Trophoblast cell (in vitro differentiated cells and primary cell): ENCODE results near the gene TMEM11.
"Not testable (repeated sequence)": the region's sequence is repeated elsewhere in the genome, so short reads cannot be mapped to it uniquely, and the experiment has no call there.

ENCODE experiments used
- DNase-seq, 2 donors: peaks; one replicate each; pipeline ENCODE4 v3.0.0-alpha.2; 2016
- H2AFZ ChIP-seq: 2 replicates; pipeline ENCODE4 v1.6.1; 2013; ENCODE audit warnings: low read length, moderate library complexity, mild to moderate bottlenecking; ENCODE audit not compliant: insufficient read depth, poor library complexity
- H2AK5ac ChIP-seq: 2 replicates; pipeline ENCODE4 v1.6.1; 2013; ENCODE audit warnings: mild to moderate bottlenecking, low read length
- H2BK120ac ChIP-seq: 2 replicates; pipeline ENCODE4 v1.6.1; 2013; ENCODE audit warnings: low read length, mild to moderate bottlenecking, moderate library complexity; ENCODE audit not compliant: insufficient read depth, poor library complexity
- H2BK12ac ChIP-seq: 2 replicates; pipeline ENCODE4 v1.6.1; 2013; ENCODE audit warnings: mild to moderate bottlenecking, low read length, moderate library complexity
- H2BK5ac ChIP-seq: 2 replicates; pipeline ENCODE4 v1.6.1; 2013; ENCODE audit warnings: low read length, low read depth, moderate library complexity, mild to moderate bottlenecking; ENCODE audit not compliant: poor library complexity
- H3K14ac ChIP-seq: 2 replicates; pipeline ENCODE4 v1.6.1; 2013; ENCODE audit warnings: mild to moderate bottlenecking, low read length
- H3K18ac ChIP-seq: 2 replicates; pipeline ENCODE4 v1.6.1; 2013; ENCODE audit warnings: mild to moderate bottlenecking, low read length
- H3K23ac ChIP-seq: 2 replicates; pipeline ENCODE4 v1.6.1; 2013; ENCODE audit warnings: low read length
- H3K27ac ChIP-seq: 2 replicates; pipeline ENCODE4 v1.5.1; 2013; ENCODE audit warnings: low read depth, mild to moderate bottlenecking, inconsistent platforms, low read length, moderate library complexity
- H3K27me3 ChIP-seq: 2 replicates; pipeline ENCODE4 v1.6.1; 2013; ENCODE audit warnings: inconsistent platforms, mild to moderate bottlenecking, low read length, moderate library complexity; ENCODE audit not compliant: insufficient read depth
- H3K36me3 ChIP-seq, 2 experiments: 1 replicate in 1 of 2; 2 replicates in 1 of 2; pipeline ENCODE4 v1.6.1; 2013; ENCODE audit warnings: low read length in 2 of 2, mild to moderate bottlenecking in 2 of 2, moderate library complexity in 1 of 2; ENCODE audit not compliant: insufficient read depth in 2 of 2, control insufficient read depth in 1 of 2
- H3K4ac ChIP-seq: 2 replicates; pipeline ENCODE4 v1.6.1; 2013; ENCODE audit warnings: low read depth, mild to moderate bottlenecking, low read length, moderate library complexity
- H3K4me1 ChIP-seq, 2 experiments: 1 replicate in 1 of 2; 2 replicates in 1 of 2; pipeline ENCODE4 v1.6.1; 2013; ENCODE audit warnings: low read length in 2 of 2, mild to moderate bottlenecking in 2 of 2, moderate library complexity in 1 of 2; ENCODE audit not compliant: insufficient read depth in 2 of 2, control insufficient read depth in 1 of 2
- H3K4me2 ChIP-seq: 2 replicates; pipeline ENCODE4 v1.6.1; 2013; ENCODE audit warnings: inconsistent platforms, mild to moderate bottlenecking, low read length, moderate library complexity
- H3K4me3 ChIP-seq: 2 replicates; pipeline ENCODE4 v1.5.1; 2013; ENCODE audit warnings: mild to moderate bottlenecking, low read depth, low read length, inconsistent platforms
- H3K79me1 ChIP-seq: one replicate; pipeline ENCODE4 v1.6.1; 2013; ENCODE audit warnings: low read length
- H3K79me2 ChIP-seq: 2 replicates; pipeline ENCODE4 v1.6.1; 2013; ENCODE audit warnings: low read length, mild to moderate bottlenecking; ENCODE audit not compliant: control insufficient read depth, insufficient read depth, poor library complexity
- H3K9ac ChIP-seq: 2 replicates; pipeline ENCODE4 v1.6.1; 2013; ENCODE audit warnings: mild to moderate bottlenecking, low read length
- H3K9me3 ChIP-seq: 2 replicates; pipeline ENCODE4 v1.6.1; 2013; ENCODE audit warnings: low read depth, mild to moderate bottlenecking, control low read depth, inconsistent platforms, low read length; ENCODE audit not compliant: insufficient read depth
- H4K12ac ChIP-seq: 2 replicates; pipeline ENCODE4 v1.6.1; 2013; ENCODE audit warnings: low read depth, mild to moderate bottlenecking, low read length, moderate library complexity
- H4K8ac ChIP-seq: 2 replicates; pipeline ENCODE4 v1.6.1; 2013; ENCODE audit warnings: low read depth, mild to moderate bottlenecking, low read length, moderate library complexity
- H4K91ac ChIP-seq: one replicate; pipeline ENCODE4 v1.6.1; 2013; ENCODE audit warnings: low read depth, mild to moderate bottlenecking, low read length, moderate library complexity
- WGBS: extraction: QIAGEN DNeasy Blood & Tissue Kit; methylation state at CpG from one replicate; pipeline ENCODE4 v1.1.7; 2013; ENCODE audit warnings: missing lambda C conversion rate; ENCODE audit not compliant: insufficient read length, insufficient coverage; ENCODE audit errors: extremely low coverage; 5-methylcytosine and 5-hydroxymethylcytosine counted together

Gene TMEM11

DNA sequence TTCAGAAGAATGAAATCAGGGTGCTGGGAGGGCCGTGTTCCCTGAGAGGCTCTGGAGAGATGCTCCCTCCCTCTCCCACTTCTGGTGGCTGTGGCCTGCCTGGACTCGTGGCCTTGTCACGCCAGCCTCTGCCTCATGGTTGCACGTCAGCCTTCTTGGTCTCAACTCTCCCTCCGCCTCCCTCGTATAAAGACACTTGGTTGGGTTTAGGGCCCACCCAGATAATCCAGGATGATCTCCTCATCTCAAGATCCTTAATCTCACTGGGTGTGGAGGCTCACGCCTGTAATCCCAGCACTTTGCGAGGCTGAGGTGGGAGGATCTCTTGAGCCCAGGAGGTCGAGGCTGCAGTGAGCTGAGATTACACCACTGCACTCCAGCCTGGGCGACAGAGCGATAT, 13.3 kb upstream of the TMEM11 start:
- WGBS = no CpG with 5 or more reads among the region's 11 CpGs

DNA sequence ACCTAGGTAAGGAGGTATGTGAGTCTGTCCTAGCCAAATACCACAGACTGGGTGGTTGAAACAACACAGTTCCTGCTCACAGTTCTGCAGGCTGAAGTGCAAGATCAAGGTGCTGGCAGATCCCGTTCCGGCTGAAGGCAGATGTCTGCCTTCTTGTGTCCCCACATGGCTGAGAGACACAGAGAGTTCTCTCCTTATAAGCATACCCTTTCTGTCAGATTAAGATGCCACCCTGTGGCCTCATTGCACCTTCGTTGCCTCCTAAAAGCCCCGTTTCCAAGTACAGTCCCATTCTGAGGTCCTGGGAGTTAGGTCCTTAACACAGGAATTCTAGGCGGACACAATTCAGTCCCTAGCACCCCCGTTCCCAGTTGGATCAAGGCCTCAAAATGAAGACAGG, 9.1 kb upstream of the TMEM11 start:
- H3K27me3 ChIP-seq = no peaks in the 10 kb centered on the region
- no peak overlapping the region for H2BK120ac ChIP-seq
- peaks cover 0 to 17% of the 10 kb centered on the region in 2 experiments for H3K36me3 ChIP-seq
- H3K4me2 ChIP-seq = no peak overlapping the region
- no peak overlapping the region for H3K4ac ChIP-seq
- H2BK12ac ChIP-seq = no peak overlapping the region
- no peak for DNase-seq
- H4K12ac ChIP-seq = no peak overlapping the region
- no peak overlapping the region for H2AK5ac ChIP-seq
- H3K9me3 ChIP-seq = peaks cover 4% of the 10 kb centered on the region
- H4K91ac ChIP-seq = no peak overlapping the region
- no peaks in the 10 kb centered on the region for H3K79me2 ChIP-seq
- no peak overlapping the region for H3K23ac ChIP-seq
- H3K79me1 ChIP-seq = peaks cover 2% of the 10 kb centered on the region
- no CpG with 5 or more reads among the region's 6 CpGs for WGBS
- H3K18ac ChIP-seq = no peak overlapping the region
- peaks cover 5 to 10% of the 10 kb centered on the region in 2 experiments for H3K4me1 ChIP-seq
- no peak overlapping the region for H2BK5ac ChIP-seq
- H3K9ac ChIP-seq = no peak overlapping the region
- no peak overlapping the region for H3K27ac ChIP-seq
- H2AFZ ChIP-seq = no peak overlapping the region
- no peak overlapping the region for H4K8ac ChIP-seq
- no peak overlapping the region for H3K14ac ChIP-seq
- no peak overlapping the region for H3K4me3 ChIP-seq

More for the DNA sequence above, 13.3 kb upstream of the TMEM11 start:
- H2BK12ac ChIP-seq, H3K79me1 ChIP-seq, H3K9me3 ChIP-seq, H3K23ac ChIP-seq, H3K4me2 ChIP-seq, H3K27me3 ChIP-seq, H4K12ac ChIP-seq, H3K18ac ChIP-seq, H3K9ac ChIP-seq, H4K8ac ChIP-seq, H2AK5ac ChIP-seq, H3K4ac ChIP-seq, H3K27ac ChIP-seq, H3K14ac ChIP-seq, H2AFZ ChIP-seq, H2BK5ac ChIP-seq, DNase-seq, H3K4me3 ChIP-seq, H3K36me3 ChIP-seq, H3K79me2 ChIP-seq, H4K91ac ChIP-seq, H2BK120ac ChIP-seq: not testable (repeated sequence)
- H3K4me1 ChIP-seq = peaks cover 8 to 12% of the 10 kb centered on the region in 2 experiments

DNA sequence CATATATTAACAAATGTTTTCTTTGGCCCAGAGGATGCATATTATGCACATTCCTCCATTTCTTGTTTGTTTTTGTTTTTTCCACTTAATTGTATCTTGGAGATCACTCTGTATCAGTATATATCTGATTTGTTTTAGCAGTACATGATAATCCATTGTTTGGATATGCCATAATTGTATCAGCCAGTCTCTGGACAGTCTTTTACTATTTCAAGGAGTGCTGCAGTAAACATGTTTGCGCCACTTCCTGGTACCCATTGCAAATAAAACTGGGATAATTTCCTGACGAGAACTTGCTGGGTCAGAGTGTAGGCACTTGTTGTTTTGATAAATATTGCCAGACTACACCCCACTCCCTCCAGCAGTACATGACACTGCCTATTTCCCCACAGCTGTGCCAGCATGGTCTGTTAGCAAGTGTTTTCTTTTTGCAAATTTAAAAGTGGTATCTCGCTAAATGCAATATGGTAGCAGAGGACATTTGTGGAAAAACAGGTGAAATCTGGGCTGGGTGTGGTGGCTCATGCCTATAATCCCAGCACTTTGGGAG, 4.9 kb upstream of the TMEM11 start:
- H3K23ac ChIP-seq = no peak overlapping the region
- H2BK5ac ChIP-seq = no peak overlapping the region
- H3K79me1 ChIP-seq = peaks cover 12% of the 10 kb centered on the region
- H2AK5ac ChIP-seq = no peak overlapping the region
- peaks cover 4% of the 10 kb centered on the region for H3K9me3 ChIP-seq
- no peak overlapping the region for H3K27ac ChIP-seq
- H3K4ac ChIP-seq = no peak overlapping the region
- no peak overlapping the region for H3K4me3 ChIP-seq
- no peak overlapping the region for H2BK12ac ChIP-seq
- H4K8ac ChIP-seq = no peak overlapping the region
- H2BK120ac ChIP-seq = no peak overlapping the region
- no peak overlapping the region for H4K12ac ChIP-seq
- H2AFZ ChIP-seq = no peak overlapping the region
- H3K27me3 ChIP-seq = no peaks in the 10 kb centered on the region
- no peak overlapping the region for H3K9ac ChIP-seq
- no peak overlapping the region for H3K4me2 ChIP-seq
- no peak overlapping the region for H3K18ac ChIP-seq
- no peak overlapping the region for H4K91ac ChIP-seq
- H3K14ac ChIP-seq = no peak overlapping the region
- no peak for DNase-seq
- H3K36me3 ChIP-seq = peaks cover 0 to 17% of the 10 kb centered on the region in 2 experiments
- H3K79me2 ChIP-seq = peaks cover 4% of the 10 kb centered on the region
- no CpG with 5 or more reads among the region's 3 CpGs for WGBS
- H3K4me1 ChIP-seq = peaks cover 14 to 17% of the 10 kb centered on the region in 2 experiments

- Histone ChIP-seq H3K23ac (no peak overlapping the region), H2BK5ac (no peak overlapping the region), H2BK120ac (no peak overlapping the region), H2BK12ac (no peak overlapping the region), H2AK5ac (no peak overlapping the region), H2AFZ (no peak overlapping the region), H4K8ac (no peak overlapping the region), H3K9me3 (peaks cover 4% of the 10 kb centered on the region), H4K12ac (no peak overlapping the region), H3K4me3 (no peak overlapping the region), H3K4ac (no peak overlapping the region), H3K27ac (no peak overlapping the region), H3K4me1 (peaks cover 13 to 14% of the 10 kb centered on the region in 2 experiments), H3K36me3 (peaks cover 0 to 17% of the 10 kb centered on the region in 2 experiments), H3K4me2 (no peak overlapping the region), H4K91ac (no peak overlapping the region), H3K18ac (no peak overlapping the region), H3K14ac (no peak overlapping the region), H3K79me2 (peaks cover 12% of the 10 kb centered on the region), H3K79me1 (peaks cover 18% of the 10 kb centered on the region), H3K27me3 (no peaks in the 10 kb centered on the region), H3K9ac (no peak overlapping the region)
- DNase-seq = no peak
- no CpG with 5 or more reads among the region's 3 CpGs for WGBS
These were observed 4.1 kb upstream of the TMEM11 start for GRCh38 chr17:21218101-21218500.
